ENCODE data around the gene CSNK2B.

Gene CSNK2B

GRCh38 chr6:31622684-31623091, 43.2 kb upstream of the CSNK2B start:
- peak overlapping the region; percentile 89 for H3K4me3 ChIP-seq
- TF ChIP-seq CTCF (IDR thresholded peaks at IDR 0.05), result no peak
- no peak for DNase-seq (ENCODE audit: low spot score)
- no peak overlapping the region for H3K27ac ChIP-seq

GRCh38 chr6:31624070-31624469, 41.8 kb upstream of the CSNK2B start:
- no peak for DNase-seq (ENCODE audit: low spot score)
- TF ChIP-seq CTCF (IDR thresholded peaks at IDR 0.05), result no peak
- Histone ChIP-seq H3K4me3 (no peak overlapping the region), H3K27ac (no peak overlapping the region)

DNA sequence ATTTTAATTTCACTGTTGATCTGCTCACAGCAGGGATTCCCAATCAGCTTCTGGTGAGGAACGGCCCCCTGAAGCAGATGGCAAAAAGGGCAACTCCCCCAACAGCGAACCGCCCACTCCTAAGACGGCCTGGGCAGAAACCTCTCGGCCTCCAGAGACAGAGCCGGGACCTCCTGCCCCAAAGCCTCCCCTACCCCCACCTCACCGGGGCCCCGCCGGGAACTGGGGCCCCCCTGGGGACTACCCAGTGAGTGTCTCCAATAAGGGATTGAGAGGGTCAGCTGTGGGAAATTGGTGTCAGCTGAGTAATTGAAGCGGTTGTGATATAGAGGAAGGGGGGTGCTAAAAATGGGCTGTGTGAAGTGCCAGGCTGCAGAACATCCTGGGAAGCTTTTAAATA, 38.9 kb upstream of the CSNK2B start:
- Histone ChIP-seq H3K4me3 (no peak overlapping the region), H3K27ac (no peak overlapping the region)
- no peak for DNase-seq (ENCODE audit: low spot score)
- no peak for TF ChIP-seq CTCF (IDR thresholded peaks at IDR 0.05)

DNA sequence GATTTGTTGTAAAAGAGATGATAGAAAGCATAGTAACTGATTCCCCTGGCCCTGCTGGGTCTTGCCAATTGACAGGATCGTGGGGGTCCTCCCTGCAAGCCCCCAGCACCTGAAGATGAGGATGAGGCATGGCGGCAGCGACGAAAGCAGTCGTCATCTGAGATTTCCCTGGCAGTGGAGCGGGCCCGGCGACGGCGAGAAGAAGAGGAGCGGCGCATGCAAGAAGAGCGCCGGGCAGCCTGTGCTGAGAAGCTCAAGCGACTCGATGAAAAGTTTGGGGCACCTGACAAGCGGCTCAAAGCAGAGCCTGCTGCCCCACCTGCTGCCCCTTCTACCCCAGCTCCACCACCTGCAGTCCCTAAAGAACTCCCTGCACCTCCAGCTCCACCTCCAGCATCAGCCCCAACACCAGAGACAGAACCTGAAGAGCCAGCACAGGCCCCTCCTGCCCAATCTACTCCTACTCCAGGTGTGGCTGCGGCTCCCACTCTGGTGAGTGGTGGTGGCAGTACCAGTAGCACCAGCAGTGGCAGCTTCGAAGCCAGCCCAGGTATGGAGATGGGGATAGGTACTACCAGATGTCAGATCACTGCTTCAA, 38.1 kb upstream of the CSNK2B start:
- Histone ChIP-seq H3K4me3 (no peak overlapping the region), H3K27ac (no peak overlapping the region)
- no peak for TF ChIP-seq CTCF (IDR thresholded peaks at IDR 0.05)
- DNase-seq (ENCODE audit: low spot score), result no peak

- H3K27ac ChIP-seq, result no peak overlapping the region
- no peak for DNase-seq (ENCODE audit: low spot score)
- H3K4me3 ChIP-seq, result no peak overlapping the region
- TF ChIP-seq CTCF (IDR thresholded peaks at IDR 0.05), result no peak
These were observed 36.9 kb upstream of the CSNK2B start for GRCh38 chr6:31629014-31629413.

- no peak for TF ChIP-seq CTCF (IDR thresholded peaks at IDR 0.05)
- Histone ChIP-seq H3K27ac (no peak overlapping the region), H3K4me3 (no peak overlapping the region)
- DNase-seq (ENCODE audit: low spot score), result no peak
These were observed 35.5 kb upstream of the CSNK2B start for GRCh38 chr6:31630177-31630934.

GRCh38 chr6:31631209-31631608, 34.7 kb upstream of the CSNK2B start:
- no peak for TF ChIP-seq CTCF (IDR thresholded peaks at IDR 0.05)
- DNase-seq (ENCODE audit: low spot score), result no peak
- Histone ChIP-seq H3K4me3 (no peak overlapping the region), H3K27ac (no peak overlapping the region)
